C4-2B (cell line): ENCODE measurements around the gene LCE2C.
"Not testable (repeated sequence)": the region's sequence is repeated elsewhere in the genome, so short reads cannot be mapped to it uniquely, and the experiment has no call there.

Experiments
- H3K27ac ChIP-seq: fragments of 450-650 bp; 2 replicates; pipeline ENCODE4 v1.5.1; 2017
- ZFX ChIP-seq: fragments of 450-650 bp; IDR thresholded peaks from 2 replicates; pipeline ENCODE4 v1.6.1; 2017
- TF ChIP-seq, protein P1 (sequence below): fragments of 450-650 bp; conservative IDR thresholded peaks from 2 replicates; pipeline ENCODE4 v1.5.1; 2017; ENCODE audit warnings: mild to moderate bottlenecking

LCE2C gene

DNA sequence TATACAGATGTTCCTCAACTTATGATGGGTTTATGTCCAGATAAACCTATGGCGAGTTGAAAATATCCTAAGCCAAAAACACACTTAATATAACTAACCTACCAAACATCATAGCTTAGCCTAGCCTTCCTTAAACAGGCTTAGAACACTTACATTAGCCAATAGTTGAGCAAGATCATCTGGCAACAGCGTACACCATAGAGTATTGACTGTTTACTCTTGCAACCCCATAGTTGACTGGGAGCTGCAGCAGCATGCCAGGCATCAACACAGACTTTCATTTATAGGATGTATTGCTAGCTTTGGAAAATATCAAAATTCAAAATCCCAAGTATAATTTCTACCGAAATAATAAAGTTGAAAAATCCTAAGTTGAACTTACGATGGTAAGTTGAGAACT, 17.4 kb upstream of the LCE2C start:
- no peak overlapping the region for H3K27ac ChIP-seq
- no peak for TF ChIP-seq ZFX
- TF ChIP-seq, protein P1, sequence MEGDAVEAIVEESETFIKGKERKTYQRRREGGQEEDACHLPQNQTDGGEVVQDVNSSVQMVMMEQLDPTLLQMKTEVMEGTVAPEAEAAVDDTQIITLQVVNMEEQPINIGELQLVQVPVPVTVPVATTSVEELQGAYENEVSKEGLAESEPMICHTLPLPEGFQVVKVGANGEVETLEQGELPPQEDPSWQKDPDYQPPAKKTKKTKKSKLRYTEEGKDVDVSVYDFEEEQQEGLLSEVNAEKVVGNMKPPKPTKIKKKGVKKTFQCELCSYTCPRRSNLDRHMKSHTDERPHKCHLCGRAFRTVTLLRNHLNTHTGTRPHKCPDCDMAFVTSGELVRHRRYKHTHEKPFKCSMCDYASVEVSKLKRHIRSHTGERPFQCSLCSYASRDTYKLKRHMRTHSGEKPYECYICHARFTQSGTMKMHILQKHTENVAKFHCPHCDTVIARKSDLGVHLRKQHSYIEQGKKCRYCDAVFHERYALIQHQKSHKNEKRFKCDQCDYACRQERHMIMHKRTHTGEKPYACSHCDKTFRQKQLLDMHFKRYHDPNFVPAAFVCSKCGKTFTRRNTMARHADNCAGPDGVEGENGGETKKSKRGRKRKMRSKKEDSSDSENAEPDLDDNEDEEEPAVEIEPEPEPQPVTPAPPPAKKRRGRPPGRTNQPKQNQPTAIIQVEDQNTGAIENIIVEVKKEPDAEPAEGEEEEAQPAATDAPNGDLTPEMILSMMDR, result no peak

DNA sequence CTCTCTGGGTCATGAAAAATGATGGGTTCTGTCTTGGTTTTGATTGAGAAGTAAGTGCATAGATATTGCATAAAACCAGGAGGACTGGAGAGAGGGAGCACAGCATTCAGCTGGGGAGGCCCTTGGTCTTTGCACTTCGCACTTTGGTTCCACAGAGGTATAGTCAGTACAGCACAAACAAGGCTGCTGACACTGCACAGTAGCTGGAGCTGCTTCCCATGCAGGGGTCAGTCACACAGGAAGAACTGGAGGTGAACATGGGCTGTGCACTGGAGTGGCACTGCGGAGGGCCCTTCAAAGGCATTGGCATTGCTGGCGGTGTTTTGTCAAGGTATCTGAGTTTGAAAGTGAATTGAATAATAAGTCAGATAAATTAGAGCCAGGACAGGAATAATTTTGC, 16.4 kb upstream of the LCE2C start:
- H3K27ac ChIP-seq, result no peak overlapping the region
- TF ChIP-seq, protein P1, result no peak
- no peak for TF ChIP-seq ZFX

DNA sequence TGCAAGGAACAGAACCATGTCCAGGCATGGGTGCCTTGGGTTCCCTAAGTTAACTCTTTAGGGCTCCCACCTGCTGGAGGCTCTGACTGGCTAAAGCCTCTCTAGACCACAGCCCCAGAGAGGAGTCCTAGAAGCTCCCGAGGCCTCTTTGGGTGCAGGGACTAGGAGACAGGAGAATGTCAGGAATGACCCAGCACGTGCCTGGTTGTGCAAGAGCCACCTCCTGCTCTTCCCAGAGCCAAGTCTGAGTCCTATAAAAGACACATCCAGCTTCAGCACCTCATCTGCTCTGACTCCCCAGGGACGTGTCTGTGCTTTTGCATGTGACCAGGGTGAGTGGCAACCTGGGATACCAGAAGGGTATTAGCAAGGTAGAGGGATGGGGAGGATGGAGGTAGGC, 12.0 kb upstream of the LCE2C start, which contains the start of gene LCE2D:
LCE2D (plus strand) TSS at position 283 of the 400 bp plus-strand sequence. CDS start 726 bp downstream, outside the sequence.
- TF ChIP-seq, protein P1, result no peak
- no peak for TF ChIP-seq ZFX
- H3K27ac ChIP-seq, result no peak within 1 kb of the TSS

DNA sequence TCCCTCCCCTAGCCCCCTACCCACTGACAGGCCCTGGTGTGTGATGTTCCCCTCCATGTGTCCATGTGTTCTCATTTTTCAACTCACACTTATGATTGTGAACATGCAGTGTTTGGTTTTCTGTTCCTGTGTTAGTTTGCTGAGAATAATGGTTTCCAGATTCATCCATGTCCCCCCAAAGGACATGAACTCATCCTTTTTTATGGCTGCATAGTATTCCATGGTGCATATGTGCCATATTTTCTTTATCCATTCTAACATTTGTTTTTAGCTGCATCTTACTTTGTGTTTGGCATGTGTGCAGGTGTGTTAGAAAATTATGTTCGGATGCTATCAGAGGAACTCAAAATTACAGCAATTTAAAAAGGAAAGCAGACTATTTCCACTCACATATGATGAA, 8.9 kb upstream of the LCE2C start:
- H3K27ac ChIP-seq, result not testable (repeated sequence)

DNA sequence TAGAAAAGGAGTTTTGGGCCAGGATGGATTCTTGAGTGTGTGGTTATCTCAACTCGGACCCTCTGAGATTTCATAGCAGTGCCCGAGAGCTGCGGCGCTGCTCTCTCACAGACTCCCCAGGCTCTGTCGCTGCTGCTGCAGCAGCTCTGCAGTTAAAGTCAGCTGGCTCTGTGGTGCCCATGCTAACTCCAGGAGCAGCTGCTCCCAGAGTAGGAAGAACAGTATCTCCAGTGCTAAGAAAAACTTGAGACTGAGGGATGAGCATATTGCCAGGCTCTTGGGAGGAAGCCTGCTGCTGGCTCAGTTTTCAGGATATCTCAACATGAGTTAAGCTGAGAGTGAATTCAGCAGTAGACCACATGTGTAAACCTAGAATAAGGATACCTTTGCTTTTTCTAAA, 7.4 kb upstream of the LCE2C start:
- H3K27ac ChIP-seq, result no peak overlapping the region
- no peak for TF ChIP-seq ZFX
- TF ChIP-seq, protein P1, result no peak

DNA sequence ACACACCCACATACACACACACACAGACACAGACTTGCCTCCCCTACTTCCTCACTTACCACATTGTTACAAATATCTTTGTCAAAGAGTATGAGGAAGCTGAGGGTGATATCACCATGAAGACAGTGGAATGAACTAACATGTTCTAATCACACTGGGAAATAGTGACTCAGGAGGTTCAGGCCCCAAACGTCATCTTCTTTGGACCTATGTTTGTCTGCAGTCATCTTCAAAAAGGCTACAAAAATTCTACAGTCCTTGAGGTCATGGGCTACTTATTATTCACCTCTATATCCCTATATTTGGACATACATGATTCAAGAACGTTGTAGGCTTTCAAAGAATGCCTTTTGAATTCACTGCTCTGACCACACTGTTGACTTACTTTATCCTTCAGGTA, 2.1 kb upstream of the LCE2C start:
- H3K27ac ChIP-seq, result no peak overlapping the region
- TF ChIP-seq ZFX, result no peak
- TF ChIP-seq, protein P1, result no peak

DNA sequence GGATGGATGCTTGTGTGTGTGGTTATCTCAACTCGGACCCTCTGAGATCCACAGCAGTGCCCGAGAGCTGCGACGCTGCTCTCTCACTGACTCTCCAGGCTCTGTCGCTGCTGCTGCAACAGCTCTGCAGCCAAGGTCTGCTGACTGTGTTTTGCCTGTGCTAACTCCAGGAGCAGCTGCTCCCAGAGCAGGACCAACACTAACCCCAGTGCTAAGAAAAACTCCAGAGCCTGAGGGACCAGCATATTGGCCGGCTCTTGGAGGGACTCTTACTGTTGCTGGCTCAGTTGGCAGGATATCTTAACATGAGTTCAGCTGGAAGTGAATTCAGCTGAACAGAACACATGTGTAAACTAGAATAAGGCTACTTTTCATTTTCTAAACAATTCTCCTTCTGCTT, 4.4 kb downstream of the LCE2C start:
- H3K27ac ChIP-seq, result no peak overlapping the region
- no peak for TF ChIP-seq ZFX
- TF ChIP-seq, protein P1, result no peak

DNA sequence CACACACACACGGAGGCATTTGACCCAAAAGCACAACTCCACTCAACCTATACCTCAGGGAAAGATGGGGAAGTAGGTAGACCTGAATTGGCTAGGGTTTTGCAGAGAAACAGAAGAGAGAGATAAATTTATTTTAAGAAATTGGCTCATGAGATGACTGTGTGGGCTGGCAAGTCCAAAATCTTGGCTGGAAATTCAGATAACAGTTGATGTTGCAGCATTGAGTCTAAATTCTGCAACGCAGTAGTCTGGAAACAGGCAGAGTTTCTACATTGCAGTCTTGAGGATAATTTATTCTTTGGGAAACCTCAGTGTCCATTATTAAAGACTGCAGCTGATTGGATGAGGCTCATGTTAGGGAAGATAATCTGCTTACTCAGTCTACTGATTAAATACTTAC, 6.5 kb downstream of the LCE2C start:
- no peak overlapping the region for H3K27ac ChIP-seq

More for the DNA sequence above, 6.5 kb downstream of the LCE2C start:
- TF ChIP-seq, protein P1, result no peak
- no peak for TF ChIP-seq ZFX
